Stimulated activated CD4-positive, alpha-beta T cell treated with anti-CD3 and anti-CD28 coated beads, Interleukin-15, amount 100 ng/mL, for 1 hour (primary cell): Measurements from ENCODE around the gene LINC00305.

Experiments used
- DNase-seq, 2 donors: peaks; one replicate each; pipeline ENCODE4 v3.0.0-alpha.2; 2020; ENCODE audit warnings: low read depth in 1 of 2, low spot score in 1 of 2

The LINC00305 gene

GRCh38 chr18:64148988-64149387 lies at the start of gene LINC00305:
TSS of gene LINC00305 (minus strand) at chr18:64149088.
- DNase-seq = no peak

GRCh38 chr18:64191069-64191468 lies 42.2 kb upstream of the LINC00305 start:
- no peak for DNase-seq

- no peak for DNase-seq
Measured at GRCh38 chr18:64185987-64186386, 37.1 kb upstream of the LINC00305 start.

- no peak for DNase-seq
Measured at GRCh38 chr18:64183665-64184064, 34.8 kb upstream of the LINC00305 start.

GRCh38 chr18:64180617-64181016 lies 31.7 kb upstream of the LINC00305 start:
- no peak for DNase-seq

- no peak for DNase-seq
Measured at GRCh38 chr18:64180171-64180570, 31.3 kb upstream of the LINC00305 start.

GRCh38 chr18:64179556-64180080 lies 30.7 kb upstream of the LINC00305 start:
- DNase-seq = no peak

- no peak for DNase-seq
Measured at GRCh38 chr18:64178860-64179259, 30.0 kb upstream of the LINC00305 start.

GRCh38 chr18:64175432-64175831 lies 26.5 kb upstream of the LINC00305 start:
- no peak for DNase-seq

- DNase-seq = no peak
Measured at GRCh38 chr18:64171576-64171975, 22.7 kb upstream of the LINC00305 start.

- DNase-seq = no peak
Measured at GRCh38 chr18:64167408-64167925, 18.6 kb upstream of the LINC00305 start.

- DNase-seq = no peak
Measured at GRCh38 chr18:64165906-64166305, 17.0 kb upstream of the LINC00305 start.

GRCh38 chr18:64164883-64165282 lies 16.0 kb upstream of the LINC00305 start:
- DNase-seq = no peak

- DNase-seq = no peak
Measured at GRCh38 chr18:64149916-64150438, 1.1 kb upstream of the LINC00305 start.

- DNase-seq = no peak
Measured at GRCh38 chr18:64142904-64143303, 6.0 kb downstream of the LINC00305 start.

- DNase-seq = no peak
Measured at GRCh38 chr18:64137914-64138313, 11.0 kb downstream of the LINC00305 start.

GRCh38 chr18:64134044-64134747 lies 14.7 kb downstream of the LINC00305 start:
- DNase-seq = no peak

GRCh38 chr18:64132871-64133270 lies 16.0 kb downstream of the LINC00305 start:
- DNase-seq = no peak

GRCh38 chr18:64131314-64131713 lies 17.6 kb downstream of the LINC00305 start:
- no peak for DNase-seq

- no peak for DNase-seq
Measured at GRCh38 chr18:64127172-64127571, 21.7 kb downstream of the LINC00305 start.

- DNase-seq = no peak
Measured at GRCh38 chr18:64119916-64120315, 29.0 kb downstream of the LINC00305 start.

- no peak for DNase-seq
Measured at GRCh38 chr18:64118406-64118805, 30.5 kb downstream of the LINC00305 start.
